Measurements from ENCODE around the gene LRRC41. TPM values are rescaled to one million over a fixed set of nuclear protein-coding genes. Genes with fewer than 3 reads are reported as not detected.
"Not testable (repeated sequence)": the region's sequence is repeated elsewhere in the genome, so short reads cannot be mapped to it uniquely, and the experiment has no call there.

The LRRC41 gene
- total RNA-seq, 1 donor from 2014 or later = 70.6 TPM

- H3K9me3 Mint-ChIP-seq = no peaks in the 10 kb centered on the region
- peaks cover 6% of the 10 kb centered on the region for H3K4me1 Mint-ChIP-seq (ENCODE audit: low read depth)
- no peaks in the 10 kb centered on the region for H3K27me3 Mint-ChIP-seq (ENCODE audit: low read depth)
- H3K4me3 Mint-ChIP-seq (ENCODE audit: low read depth) = no peak overlapping the region
- DNase-seq (ENCODE audit: low spot score) = no peak
- H3K27ac Mint-ChIP-seq = no peak overlapping the region
- no peaks in the 10 kb centered on the region for H3K36me3 Mint-ChIP-seq (ENCODE audit: low read depth)
- intact Hi-C loops (cut with micrococcal nuclease) = no loop called here
Observed at GRCh38 chr1:46335081-46335480, 31.7 kb upstream of the LRRC41 start.

DNA sequence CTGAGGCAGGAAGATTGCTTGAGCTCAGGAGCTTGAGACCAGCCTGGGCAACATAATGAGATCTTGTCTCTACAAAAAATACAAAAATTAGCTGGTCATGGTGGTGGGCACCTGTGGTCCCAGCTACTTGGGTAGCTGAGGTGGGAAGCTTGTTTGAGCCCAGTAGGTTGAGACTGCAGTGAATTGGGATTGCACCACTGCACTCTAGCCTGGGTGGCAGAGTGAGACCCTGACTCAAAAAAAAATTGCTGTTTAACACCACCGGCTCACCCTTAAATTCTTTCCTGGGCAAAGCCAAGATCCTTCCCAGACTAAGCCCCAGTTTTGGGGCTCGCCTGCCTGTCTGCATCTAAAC is 30.6 kb upstream of the LRRC41 start:
- Mint-ChIP-seq H3K4me3 (ENCODE audit: low read depth) (no peak overlapping the region), H3K9me3 (no peaks in the 10 kb centered on the region), H3K27me3 (ENCODE audit: low read depth) (no peaks in the 10 kb centered on the region), H3K36me3 (ENCODE audit: low read depth) (no peaks in the 10 kb centered on the region), H3K4me1 (ENCODE audit: low read depth) (peaks cover 2% of the 10 kb centered on the region), H3K27ac (no peak overlapping the region)
- no peak for DNase-seq (ENCODE audit: low spot score)
- intact Hi-C loops (cut with micrococcal nuclease) = no loop called here

GRCh38 chr1:46333300-46334029 is 30.0 kb upstream of the LRRC41 start:
- no peaks in the 10 kb centered on the region for H3K27me3 Mint-ChIP-seq (ENCODE audit: low read depth)
- H3K4me3 Mint-ChIP-seq (ENCODE audit: low read depth) = no peak overlapping the region
- DNase-seq (ENCODE audit: low spot score) = no peak
- no peaks in the 10 kb centered on the region for H3K9me3 Mint-ChIP-seq
- H3K27ac Mint-ChIP-seq = no peak overlapping the region
- intact Hi-C loops (cut with micrococcal nuclease) = no loop called here
- H3K36me3 Mint-ChIP-seq (ENCODE audit: low read depth) = no peaks in the 10 kb centered on the region
- no peaks in the 10 kb centered on the region for H3K4me1 Mint-ChIP-seq (ENCODE audit: low read depth)

DNA sequence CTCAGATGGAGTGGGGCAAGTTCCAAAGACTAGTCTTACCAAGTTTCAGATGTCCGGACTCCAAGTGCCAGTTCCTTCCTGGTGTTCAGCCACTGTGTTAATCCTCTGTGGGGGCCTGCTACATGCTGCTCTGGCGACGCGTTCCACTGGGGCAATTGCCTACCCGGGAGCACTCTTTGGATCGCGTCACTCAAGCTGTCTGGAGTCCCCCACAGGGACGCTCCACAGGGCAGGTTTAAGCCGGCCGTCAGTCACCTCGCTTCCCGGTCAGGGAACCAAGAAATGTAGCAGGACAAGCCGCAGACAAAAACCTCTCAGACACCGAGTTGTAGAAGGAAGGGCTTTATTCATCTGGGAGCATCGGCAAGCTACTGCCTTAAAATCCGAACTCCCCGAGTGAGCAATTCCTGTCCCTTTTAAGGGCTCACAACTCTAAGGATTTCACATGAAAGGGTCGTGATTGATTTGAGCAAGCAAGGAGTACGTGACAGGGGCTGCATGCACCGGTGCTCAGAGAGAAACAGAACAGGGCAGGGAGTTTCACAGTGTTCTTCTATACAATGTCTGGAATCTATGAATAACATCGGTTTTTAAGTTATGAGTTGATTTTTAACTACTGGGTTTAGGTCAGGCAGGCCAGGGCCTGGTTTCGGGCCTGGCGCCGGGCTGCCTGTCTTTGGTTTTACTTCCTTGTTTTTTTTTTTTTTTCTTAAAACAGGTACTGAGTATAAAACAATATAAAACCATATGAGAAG is 28.5 kb upstream of the LRRC41 start:
- intact Hi-C loops (cut with micrococcal nuclease); H3K4me3 Mint-ChIP-seq (ENCODE audit: low read depth); H3K27me3 Mint-ChIP-seq (ENCODE audit: low read depth); H3K4me1 Mint-ChIP-seq (ENCODE audit: low read depth); H3K36me3 Mint-ChIP-seq (ENCODE audit: low read depth); H3K27ac Mint-ChIP-seq; H3K9me3 Mint-ChIP-seq; DNase-seq (ENCODE audit: low spot score): not testable (repeated sequence)

DNA sequence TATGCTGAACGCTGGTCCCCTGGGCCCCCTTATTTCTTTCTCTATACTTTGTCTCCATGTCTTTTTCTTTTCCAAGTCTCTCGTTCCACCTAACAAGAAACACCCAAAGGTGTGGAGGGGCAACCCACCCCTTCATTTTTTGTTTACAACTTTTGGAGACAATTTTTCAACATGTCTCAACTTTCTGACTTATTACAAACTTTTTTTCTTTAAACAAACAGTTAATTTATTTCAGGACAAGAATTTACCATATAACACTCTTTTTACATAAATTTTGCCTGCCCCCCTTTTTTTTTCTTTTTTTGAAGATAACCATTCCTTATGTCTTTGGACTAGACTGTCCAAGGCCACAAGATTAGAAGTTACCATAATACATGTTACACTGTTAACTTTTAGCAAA is 27.0 kb upstream of the LRRC41 start:
- H3K4me1 Mint-ChIP-seq (ENCODE audit: low read depth); DNase-seq (ENCODE audit: low spot score); H3K27ac Mint-ChIP-seq; H3K36me3 Mint-ChIP-seq (ENCODE audit: low read depth); H3K9me3 Mint-ChIP-seq; intact Hi-C loops (cut with micrococcal nuclease); H3K27me3 Mint-ChIP-seq (ENCODE audit: low read depth); H3K4me3 Mint-ChIP-seq (ENCODE audit: low read depth): not testable (repeated sequence)

GRCh38 chr1:46329807-46330206 is 26.4 kb upstream of the LRRC41 start:
- not testable (repeated sequence) for H3K36me3 Mint-ChIP-seq (ENCODE audit: low read depth); H3K27ac Mint-ChIP-seq

GRCh38 chr1:46328182-46328581 is 24.8 kb upstream of the LRRC41 start:
- H3K4me3 Mint-ChIP-seq (ENCODE audit: low read depth); intact Hi-C loops (cut with micrococcal nuclease); H3K9me3 Mint-ChIP-seq; DNase-seq (ENCODE audit: low spot score); H3K36me3 Mint-ChIP-seq (ENCODE audit: low read depth); H3K4me1 Mint-ChIP-seq (ENCODE audit: low read depth); H3K27me3 Mint-ChIP-seq (ENCODE audit: low read depth); H3K27ac Mint-ChIP-seq: not testable (repeated sequence)

More at GRCh38 chr1:46329807-46330206, 26.4 kb upstream of the LRRC41 start:
- H3K4me3 Mint-ChIP-seq (ENCODE audit: low read depth); intact Hi-C loops (cut with micrococcal nuclease); DNase-seq (ENCODE audit: low spot score); H3K27me3 Mint-ChIP-seq (ENCODE audit: low read depth); H3K9me3 Mint-ChIP-seq; H3K4me1 Mint-ChIP-seq (ENCODE audit: low read depth): not testable (repeated sequence)

DNA sequence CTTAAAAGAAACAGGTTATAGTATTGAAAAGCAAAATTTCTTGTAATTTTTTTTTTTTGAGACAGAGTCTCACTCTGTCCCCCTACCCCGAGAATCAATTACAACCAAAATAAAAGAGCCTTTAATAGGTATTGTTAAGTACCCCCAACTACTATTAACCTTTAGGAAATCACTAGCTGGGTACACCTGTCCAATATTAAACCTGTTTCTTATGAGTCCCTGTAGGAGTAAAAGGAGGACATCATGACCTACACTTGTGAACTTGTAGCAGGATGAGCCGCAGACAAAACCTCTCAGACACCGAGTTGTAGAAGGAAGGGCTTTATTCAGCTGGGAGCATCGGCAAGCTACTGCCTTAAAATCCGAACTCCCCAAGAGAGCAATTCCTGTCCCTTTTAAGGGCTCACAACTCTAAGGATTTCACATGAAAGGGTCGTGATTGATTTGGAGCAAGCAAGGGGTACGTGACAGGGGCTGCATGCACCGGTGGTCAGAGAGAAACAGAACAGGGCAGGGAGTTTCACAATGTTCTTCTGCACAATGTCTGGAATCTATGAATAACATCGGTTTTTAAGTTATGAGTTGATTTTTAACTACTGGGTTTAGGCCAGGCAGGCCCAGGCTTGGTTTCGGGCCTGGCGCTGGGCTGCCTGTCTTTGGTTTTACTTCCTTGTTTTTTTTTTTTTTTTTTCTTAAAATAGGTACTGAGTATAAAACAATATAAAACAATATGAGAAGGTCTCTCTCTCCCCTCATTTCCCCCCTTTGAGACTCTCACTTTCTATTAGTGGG is 22.1 kb upstream of the LRRC41 start:
- H3K27ac Mint-ChIP-seq; H3K4me1 Mint-ChIP-seq (ENCODE audit: low read depth); H3K27me3 Mint-ChIP-seq (ENCODE audit: low read depth); intact Hi-C loops (cut with micrococcal nuclease); H3K4me3 Mint-ChIP-seq (ENCODE audit: low read depth); DNase-seq (ENCODE audit: low spot score); H3K9me3 Mint-ChIP-seq; H3K36me3 Mint-ChIP-seq (ENCODE audit: low read depth): not testable (repeated sequence)

DNA sequence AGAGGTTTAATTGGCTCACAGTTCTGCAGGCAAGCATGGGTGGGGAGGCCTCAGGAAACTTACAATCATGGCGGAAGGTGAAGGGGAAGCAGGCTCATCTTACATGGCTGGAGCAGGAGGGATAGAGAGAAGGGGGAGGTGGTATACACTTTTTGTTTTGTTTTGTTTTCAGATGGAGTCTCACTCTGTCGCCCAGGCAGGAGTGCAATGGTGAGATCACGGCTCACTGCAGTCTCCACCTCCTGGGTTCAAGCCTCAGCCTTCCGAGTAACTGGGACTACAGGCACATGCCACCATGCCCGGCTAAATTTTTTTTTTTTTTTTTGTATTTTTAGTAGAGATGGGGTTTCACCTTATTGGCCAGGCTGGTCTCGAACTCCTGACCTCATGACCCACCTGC is 18.8 kb upstream of the LRRC41 start:
- H3K4me3 Mint-ChIP-seq (ENCODE audit: low read depth); H3K27me3 Mint-ChIP-seq (ENCODE audit: low read depth); H3K4me1 Mint-ChIP-seq (ENCODE audit: low read depth); intact Hi-C loops (cut with micrococcal nuclease); H3K36me3 Mint-ChIP-seq (ENCODE audit: low read depth); H3K27ac Mint-ChIP-seq; H3K9me3 Mint-ChIP-seq; DNase-seq (ENCODE audit: low spot score): not testable (repeated sequence)

GRCh38 chr1:46319960-46320914 is 16.8 kb upstream of the LRRC41 start:
- H3K4me1 Mint-ChIP-seq (ENCODE audit: low read depth); H3K9me3 Mint-ChIP-seq; H3K27me3 Mint-ChIP-seq (ENCODE audit: low read depth); intact Hi-C loops (cut with micrococcal nuclease); H3K4me3 Mint-ChIP-seq (ENCODE audit: low read depth); DNase-seq (ENCODE audit: low spot score); H3K27ac Mint-ChIP-seq: not testable (repeated sequence)
- peaks cover 10% of the 10 kb centered on the region for H3K36me3 Mint-ChIP-seq (ENCODE audit: low read depth)

- H3K27ac Mint-ChIP-seq; H3K4me1 Mint-ChIP-seq (ENCODE audit: low read depth); DNase-seq (ENCODE audit: low spot score); intact Hi-C loops (cut with micrococcal nuclease); H3K4me3 Mint-ChIP-seq (ENCODE audit: low read depth); H3K9me3 Mint-ChIP-seq; H3K27me3 Mint-ChIP-seq (ENCODE audit: low read depth): not testable (repeated sequence)
- H3K36me3 Mint-ChIP-seq (ENCODE audit: low read depth) = peaks cover 17% of the 10 kb centered on the region
Observed at GRCh38 chr1:46319301-46319700, 15.9 kb upstream of the LRRC41 start.

- Mint-ChIP-seq H3K4me3 (ENCODE audit: low read depth) (no peak overlapping the region), H3K4me1 (ENCODE audit: low read depth) (no peaks in the 10 kb centered on the region), H3K27me3 (ENCODE audit: low read depth) (no peaks in the 10 kb centered on the region), H3K36me3 (ENCODE audit: low read depth) (peaks cover 31% of the 10 kb centered on the region), H3K27ac (no peak overlapping the region), H3K9me3 (no peaks in the 10 kb centered on the region)
- DNase-seq (ENCODE audit: low spot score) = no peak
- intact Hi-C loops (cut with micrococcal nuclease) = no loop called here
Observed at GRCh38 chr1:46317323-46317722, 13.9 kb upstream of the LRRC41 start.

Data from activated T-helper 2 cell treated with anti-CD3 and anti-CD28 coated beads, Interferon-gamma antibody, Interleukin-2, Interleukin-4, amounts not matched to agents 10 μg/mL and 5 μg/mL and 100 μg/mL, durations not matched to agents 14 hours and 24 hours and 36 hours (primary cell).